ENCODE results near the gene TNFAIP8.
"Not testable (repeated sequence)": the region's sequence is repeated elsewhere in the genome, so short reads cannot be mapped to it uniquely, and the experiment has no call there.

Gene TNFAIP8

DNA sequence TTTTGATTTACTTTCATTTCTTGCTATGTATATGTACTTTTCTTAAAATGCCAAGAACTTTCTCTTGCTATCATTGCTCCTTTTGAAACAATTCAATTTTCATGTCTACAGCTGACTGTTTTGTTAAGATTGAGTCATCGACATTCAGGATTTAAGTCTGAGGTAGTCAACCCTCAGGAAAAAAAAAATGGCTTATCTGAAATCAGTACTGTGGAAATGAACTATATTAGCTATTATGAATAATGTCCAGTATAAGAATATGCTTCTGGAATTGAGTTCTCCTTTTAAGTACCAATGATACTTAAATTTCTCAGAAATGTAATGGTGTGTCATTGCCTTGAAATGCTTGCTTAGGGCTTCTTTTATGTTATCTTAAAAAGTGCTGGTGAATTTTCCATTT is 37.9 kb downstream of the TNFAIP8 start:
- DNase-seq (ENCODE audit: low read depth in 2 of 2), result no peak

GRCh38 chr5:119395080-119395836 is 39.4 kb downstream of the TNFAIP8 start:
- no peak for DNase-seq (ENCODE audit: low read depth in 2 of 2)

DNA sequence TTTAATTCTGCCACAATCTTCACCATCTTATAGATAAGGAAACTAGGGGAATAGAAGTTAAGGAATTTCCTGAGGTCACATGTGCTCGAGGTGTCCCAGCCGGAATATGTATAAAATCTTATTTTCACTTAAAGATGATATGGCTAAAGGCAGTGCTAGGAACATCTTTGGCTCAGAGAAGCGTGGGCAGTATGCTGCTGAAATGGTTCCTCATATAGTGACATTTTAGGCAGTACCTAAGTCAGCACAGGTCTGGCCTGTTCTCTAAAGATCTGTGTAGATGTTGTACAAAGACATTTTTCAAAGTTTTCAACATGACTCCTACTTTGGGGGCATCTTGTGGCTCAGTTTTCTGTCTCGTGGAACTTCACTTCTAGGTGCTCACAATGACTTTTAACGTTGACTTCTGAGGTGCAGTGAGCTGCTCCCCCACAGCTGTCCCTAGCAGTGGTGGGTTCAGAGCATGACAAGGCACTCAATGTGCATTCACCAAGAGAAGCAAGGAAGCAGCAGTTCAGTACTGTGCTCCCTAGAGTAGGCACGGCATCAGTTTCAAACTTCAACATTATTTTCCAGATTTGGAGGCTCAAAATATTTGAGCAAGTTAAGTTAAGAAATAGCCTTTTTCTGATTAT is 40.3 kb downstream of the TNFAIP8 start:
- DNase-seq (ENCODE audit: low read depth in 2 of 2), result no peak

- no peak for DNase-seq (ENCODE audit: low read depth in 2 of 2)
Measured at GRCh38 chr5:119397518-119398380, 41.9 kb downstream of the TNFAIP8 start.

DNA sequence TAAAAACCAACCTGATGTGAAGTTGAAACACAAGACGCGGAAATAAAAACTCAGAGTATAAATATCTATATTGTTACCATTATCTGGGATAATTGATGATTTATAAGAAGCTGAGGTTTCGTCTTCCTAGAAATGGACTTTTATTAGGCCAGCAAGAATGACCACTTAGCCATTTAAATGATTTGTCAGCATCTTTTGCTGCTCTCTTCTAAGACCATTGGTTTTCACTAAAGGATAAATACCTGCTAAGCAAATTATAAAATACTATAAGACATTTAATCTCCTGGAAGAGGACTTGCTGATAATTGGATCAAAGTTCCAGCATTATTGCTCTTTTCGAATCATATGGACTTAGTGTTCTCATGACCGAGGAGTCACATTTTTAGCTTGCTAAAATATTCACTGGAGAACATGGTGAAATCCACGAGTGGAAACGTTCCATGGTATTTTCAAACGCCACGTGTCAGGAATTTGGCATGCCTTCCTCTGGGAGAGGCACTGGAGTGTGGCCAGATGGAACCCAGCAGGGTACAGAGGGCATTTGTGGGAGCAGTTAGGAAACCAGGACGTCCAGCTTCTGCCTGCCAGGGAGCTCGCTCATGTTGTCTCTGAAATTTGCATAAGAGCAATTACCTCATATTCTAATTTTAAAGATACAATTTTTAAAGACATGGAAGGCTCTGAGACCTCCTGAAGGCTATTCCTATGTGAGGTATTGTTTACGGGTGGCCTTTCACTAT is 43.1 kb downstream of the TNFAIP8 start:
- DNase-seq (ENCODE audit: low read depth in 2 of 2), result no peak

DNA sequence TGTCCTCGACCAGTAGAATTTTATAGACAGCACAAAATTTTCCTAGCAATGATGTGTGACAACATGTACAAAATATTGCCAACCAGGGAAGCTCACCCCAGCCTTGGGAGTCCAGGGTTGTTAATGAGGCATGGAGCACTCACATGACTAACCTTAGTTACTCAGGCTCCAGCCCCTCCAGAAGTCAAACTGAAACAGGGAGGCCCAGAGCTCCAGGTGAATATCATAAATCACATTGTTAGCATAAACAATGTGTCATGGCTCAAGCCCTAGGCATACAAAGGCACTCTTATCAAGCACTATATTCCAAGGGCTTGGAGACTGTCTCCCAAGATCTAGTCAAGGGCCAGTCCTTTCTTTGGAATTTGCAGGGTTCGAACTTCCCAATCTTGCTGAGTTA is 44.4 kb downstream of the TNFAIP8 start:
- no peak for DNase-seq (ENCODE audit: low read depth in 2 of 2)

GRCh38 chr5:119402081-119402480 is 46.3 kb downstream of the TNFAIP8 start:
- DNase-seq (ENCODE audit: low read depth in 2 of 2), result no peak

DNA sequence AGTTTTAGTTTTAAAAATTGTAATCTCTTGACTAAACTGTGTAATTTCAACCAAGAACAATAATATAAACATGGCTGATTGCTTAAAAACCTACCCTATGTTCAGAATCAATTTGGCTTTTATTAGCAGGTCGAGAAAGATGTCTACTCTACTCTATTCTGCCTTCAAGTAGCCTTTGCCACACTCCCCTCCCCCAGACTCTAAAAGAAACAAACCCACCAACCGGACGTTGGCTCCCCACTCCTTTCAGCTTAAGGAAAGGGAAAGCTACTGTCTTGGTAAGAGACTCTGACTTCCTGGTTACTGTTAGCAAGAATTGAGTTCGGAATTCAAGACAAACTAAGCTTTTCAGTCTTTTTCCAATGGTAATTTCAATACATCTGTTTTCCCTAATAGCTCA is 46.7 kb downstream of the TNFAIP8 start:
- DNase-seq (ENCODE audit: low read depth in 2 of 2), result no peak

DNA sequence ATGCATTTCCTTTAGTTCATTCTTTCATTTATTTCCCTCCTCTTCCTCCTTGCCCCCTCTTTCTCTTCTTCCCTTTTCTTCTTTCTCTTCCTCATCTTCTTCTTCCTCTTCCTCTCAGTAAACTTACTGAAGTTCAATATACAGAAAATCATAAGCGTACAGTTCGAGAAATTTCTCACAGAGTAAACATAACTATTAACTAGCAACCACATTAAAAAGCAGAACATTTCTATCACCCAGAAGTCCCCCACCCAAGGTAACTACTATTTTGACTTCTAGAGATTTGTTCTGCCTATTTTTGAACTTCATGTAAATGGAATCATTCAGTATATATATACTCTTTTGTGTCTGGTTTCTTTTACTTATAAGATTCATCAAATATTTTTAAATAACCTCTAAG is 48.2 kb downstream of the TNFAIP8 start:
- no peak for DNase-seq (ENCODE audit: low read depth in 2 of 2)

DNA sequence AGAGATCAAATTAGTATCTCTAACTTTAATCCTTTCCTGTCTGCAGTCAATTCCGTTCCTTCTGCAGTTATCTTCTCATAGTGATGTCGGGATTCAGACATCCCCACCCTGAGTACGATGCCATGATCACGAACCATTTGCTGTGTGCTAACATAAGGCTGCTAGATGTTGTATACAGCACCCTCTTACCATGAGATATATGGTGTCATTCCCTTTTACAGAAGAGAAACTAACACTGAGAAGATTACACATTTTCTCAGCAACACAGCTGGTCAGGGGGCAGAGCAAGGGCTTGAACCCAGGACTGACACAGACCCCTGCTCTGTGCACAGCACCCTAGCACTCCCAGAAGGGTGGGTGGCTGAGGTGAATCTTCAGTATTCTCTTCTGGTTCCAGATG is 49.6 kb downstream of the TNFAIP8 start:
- no peak for DNase-seq (ENCODE audit: low read depth in 2 of 2)

GRCh38 chr5:119406551-119407110 is 50.8 kb downstream of the TNFAIP8 start:
- no peak for DNase-seq (ENCODE audit: low read depth in 2 of 2)

GRCh38 chr5:119409235-119409815 is 53.5 kb downstream of the TNFAIP8 start:
- DNase-seq (ENCODE audit: low read depth in 2 of 2), result no peak

DNA sequence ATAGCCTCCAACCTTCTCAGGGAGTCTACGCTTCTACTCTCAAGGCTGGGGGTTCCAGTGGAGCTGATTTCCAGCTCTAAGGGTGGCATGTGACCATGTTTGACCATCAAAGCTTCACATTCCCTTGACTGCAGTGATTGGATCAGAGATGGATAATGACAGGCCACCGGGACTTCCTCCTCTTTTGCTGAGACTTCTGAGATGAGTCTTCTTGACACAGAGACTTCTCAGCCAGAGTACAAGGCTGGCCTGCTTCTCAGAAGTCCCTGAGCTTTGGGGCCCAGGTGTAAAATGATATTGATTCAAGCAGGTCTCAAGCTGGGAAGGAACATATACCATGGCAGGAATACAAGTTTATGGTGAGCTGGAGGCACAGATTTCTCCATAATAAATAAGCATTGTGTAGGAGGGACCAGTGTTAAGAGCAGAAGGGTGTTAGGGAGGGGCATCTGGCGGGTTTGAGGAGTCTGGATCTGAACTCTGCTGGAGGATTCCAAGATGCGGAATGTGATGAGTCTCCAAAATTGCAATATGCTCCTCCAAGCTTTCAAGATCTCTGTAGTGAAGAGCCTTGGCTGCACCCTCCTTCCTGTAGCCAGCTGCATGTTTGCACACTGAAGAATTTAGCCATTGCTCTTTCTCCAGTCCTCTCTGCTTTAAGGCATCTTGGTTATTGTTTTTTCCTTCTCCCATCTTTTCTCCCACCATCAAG is 54.8 kb downstream of the TNFAIP8 start:
- DNase-seq (ENCODE audit: low read depth in 2 of 2), result no peak

GRCh38 chr5:119411361-119412278 is 55.8 kb downstream of the TNFAIP8 start:
- no peak for DNase-seq (ENCODE audit: low read depth in 2 of 2)

DNA sequence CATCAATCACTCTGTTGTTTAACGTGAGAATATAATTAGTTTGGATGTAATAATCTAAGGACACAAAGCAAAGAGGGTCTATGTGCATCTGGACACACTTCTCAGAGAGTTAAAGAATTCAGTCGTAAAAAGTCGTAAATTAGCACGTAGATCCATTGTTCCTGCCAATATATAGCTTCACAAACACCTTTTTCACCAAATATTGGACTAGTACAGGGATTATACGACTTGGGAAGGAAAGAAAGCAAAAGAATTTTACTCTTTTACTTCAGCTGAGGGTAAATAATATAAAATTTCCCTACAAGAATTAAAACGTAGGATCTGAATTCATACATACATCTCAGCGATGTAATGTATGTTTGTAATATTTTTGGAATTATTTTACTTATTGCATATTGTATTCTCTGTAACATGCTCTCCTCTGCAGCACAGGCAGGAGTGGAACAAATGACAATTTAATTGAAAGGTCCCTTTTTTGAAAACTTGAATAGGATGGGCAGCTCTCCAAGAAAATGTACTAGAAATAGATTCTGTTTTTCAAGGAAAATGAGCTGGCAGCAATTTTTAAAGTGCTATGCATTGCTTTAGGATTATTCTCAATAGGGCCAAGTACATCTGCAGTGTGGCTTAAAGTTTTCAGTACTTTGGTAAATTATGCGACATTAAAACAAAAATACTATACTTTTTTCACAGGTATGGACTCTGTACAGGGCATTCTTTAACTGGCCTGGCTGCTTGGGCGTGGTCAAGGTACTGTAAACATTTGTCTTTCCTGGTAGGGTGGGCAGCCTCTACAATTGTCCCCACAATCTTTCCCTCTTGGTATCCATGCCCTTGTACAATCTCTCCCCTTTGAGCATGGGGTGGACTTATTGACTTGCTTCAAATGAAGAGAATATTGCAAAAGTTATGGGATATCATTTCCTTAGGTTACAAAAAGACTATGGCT is 56.7 kb downstream of the TNFAIP8 start:
- no peak for DNase-seq (ENCODE audit: low read depth in 2 of 2)

DNA sequence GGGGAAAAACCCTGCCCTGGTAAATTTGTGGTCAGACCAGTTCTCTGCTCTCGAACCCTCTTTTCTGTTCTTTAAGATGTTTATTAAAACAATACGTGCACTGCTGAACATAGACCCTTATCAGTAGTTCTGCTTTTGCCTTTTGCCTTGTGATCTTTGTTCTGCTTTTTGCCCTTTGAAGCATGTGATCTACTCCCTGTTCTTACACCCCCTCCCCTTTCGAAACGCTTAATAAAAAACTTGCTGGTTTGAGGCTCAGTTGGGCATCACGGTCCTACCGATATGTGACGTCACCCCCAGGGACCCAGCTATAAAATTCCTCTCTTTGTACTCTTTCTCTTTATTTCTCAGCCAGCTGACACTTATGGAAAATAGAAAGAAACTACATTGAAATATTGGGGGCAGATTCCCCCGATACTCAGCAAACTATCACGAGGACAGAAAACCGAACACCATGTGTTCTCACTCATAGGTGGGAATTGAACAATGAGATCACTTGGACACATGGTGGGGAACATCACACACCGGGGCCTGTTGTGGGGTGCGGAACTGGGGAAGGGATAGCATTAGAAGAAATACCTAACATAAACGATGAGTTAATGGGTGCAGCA is 58.4 kb downstream of the TNFAIP8 start:
- not testable (repeated sequence) for DNase-seq (ENCODE audit: low read depth in 2 of 2)

- DNase-seq (ENCODE audit: low read depth in 2 of 2), result no peak
Measured at GRCh38 chr5:119417891-119418605, 62.2 kb downstream of the TNFAIP8 start.
